T follicular helper cell (primary cell): ENCODE measurements around the gene SEMA4A.
"Not testable (repeated sequence)": the region's sequence is repeated elsewhere in the genome, so short reads cannot be mapped to it uniquely, and the experiment has no call there.

Experiments used
- DNase-seq: peaks from one replicate; pipeline ENCODE4 v3.0.0-alpha.2; 2020; ENCODE audit warnings: low read depth
- total RNA-seq, 2 experiments: gene quantifications; one replicate each; lab custom pipeline; 2026; lab: John Stamatoyannopoulos, UW

The SEMA4A gene
- 2.2 to 6.2 reads per million in 2 experiments for total RNA-seq

- no peak for DNase-seq
Observed at GRCh38 chr1:156153362-156153761, at the start of gene SEMA4A. Gene SEMA4A (plus strand): TSS chr1:156153585. CDS start chr1:156154579, 994 bp downstream.

GRCh38 chr1:156104065-156104810 lies 49.1 kb upstream of the SEMA4A start:
- DNase-seq = peak; percentile 54

GRCh38 chr1:156104861-156105832 lies 48.2 kb upstream of the SEMA4A start:
- DNase-seq = no peak

- DNase-seq = no peak
Observed at GRCh38 chr1:156106624-156107488, 46.5 kb upstream of the SEMA4A start.

GRCh38 chr1:156108057-156108456 lies 45.3 kb upstream of the SEMA4A start:
- no peak for DNase-seq

- no peak for DNase-seq
Observed at GRCh38 chr1:156108664-156109241, 44.6 kb upstream of the SEMA4A start.

GRCh38 chr1:156110252-156110651 lies 43.1 kb upstream of the SEMA4A start:
- no peak for DNase-seq

- no peak for DNase-seq
Observed at GRCh38 chr1:156111355-156111962, 41.9 kb upstream of the SEMA4A start.

GRCh38 chr1:156112276-156113137 lies 40.9 kb upstream of the SEMA4A start:
- no peak for DNase-seq

- DNase-seq = no peak
Observed at GRCh38 chr1:156113282-156113950, 40.0 kb upstream of the SEMA4A start.

- peak; percentile 63 for DNase-seq
Observed at GRCh38 chr1:156114101-156114918, 39.1 kb upstream of the SEMA4A start, which contains the start of gene LMNA. Gene LMNA (plus strand): TSS chr1:156114711. CDS start chr1:156114919, 208 bp downstream.

GRCh38 chr1:156114919-156115513 lies 38.4 kb upstream of the SEMA4A start:
- DNase-seq = no peak

- DNase-seq = no peak
Observed at GRCh38 chr1:156115514-156116374, 37.6 kb upstream of the SEMA4A start.

GRCh38 chr1:156116731-156117130 lies 36.7 kb upstream of the SEMA4A start:
- DNase-seq = not testable (repeated sequence)

GRCh38 chr1:156117414-156118176 lies 35.8 kb upstream of the SEMA4A start:
- no peak for DNase-seq

GRCh38 chr1:156118177-156118868 lies 35.1 kb upstream of the SEMA4A start:
- no peak for DNase-seq
